K562 (cell line): ENCODE results near the gene FBXO4. TPM values are rescaled to one million over a fixed set of nuclear protein-coding genes. Genes with fewer than 3 reads are reported as not detected.
A peak's percentile ranks its signal among the peaks of the same experiment; 100 is the strongest.

Experiments used
- ARHGAP35 ChIP-seq: fragments of 450-650 bp; IDR thresholded peaks from 2 replicates; pipeline ENCODE4 v1.6.1; 2018; ENCODE audit not compliant: partially characterized antibody
- ATF1 ChIP-seq, 2 experiments: fragments of 450-650 bp in 1 of 2; IDR thresholded peaks; 2 replicates each; pipeline ENCODE4 v1.6.1; 2016; ENCODE audit warnings: missing compliant biosample characterization in 1 of 2, missing genetic modification characterization in 1 of 2
- BRF2 ChIP-seq: IDR thresholded peaks from 3 replicates; pipeline ENCODE4 v1.6.1; 2011; ENCODE audit warnings: borderline replicate concordance, mild to moderate bottlenecking; ENCODE audit not compliant: insufficient read length, insufficient read depth
- C11orf30 ChIP-seq: fragments of 450-650 bp; IDR thresholded peaks from 2 replicates; pipeline ENCODE4 v1.6.1; 2016; ENCODE audit warnings: low read depth, mild to moderate bottlenecking
- COPS2 ChIP-seq: fragments of 450-650 bp; conservative IDR thresholded peaks from 2 replicates; pipeline ENCODE4 v1.6.1; 2016; ENCODE audit warnings: mild to moderate bottlenecking, moderate library complexity
- E2F1 ChIP-seq: sonication (generic); formaldehyde crosslinking; IDR thresholded peaks from 2 replicates; pipeline ENCODE4 v1.8.1; 2023; ENCODE audit warnings: mild to moderate bottlenecking, missing genetic modification reagents, moderate library complexity
- ETV5 ChIP-seq: sonication (generic); formaldehyde crosslinking; IDR thresholded peaks from 2 replicates; pipeline ENCODE4 v1.4.0; 2020; ENCODE audit warnings: low read depth, mild to moderate bottlenecking, missing genetic modification reagents
- HOMEZ ChIP-seq: fragments of 250-450 bp; sonication (Bioruptor Pico); IDR thresholded peaks from 2 replicates; pipeline ENCODE4 v1.4.0; 2020; ENCODE audit warnings: mild to moderate bottlenecking, moderate library complexity
- KAT2B ChIP-seq: IDR thresholded peaks from one replicate; pipeline ENCODE4 v1.6.1; 2012; ENCODE audit warnings: low read depth, mild to moderate bottlenecking, control low read depth, inconsistent platforms, low read length, moderate library complexity
- MYBL2 ChIP-seq, 2 experiments: fragments of 450-650 bp in 1 of 2; sonication (generic) in 1 of 2; formaldehyde crosslinking in 1 of 2; IDR thresholded peaks; 2 replicates each; pipeline versions ENCODE4 v1.6.1 to v1.8.1; 2017 to 2022; ENCODE audit warnings: borderline replicate concordance in 1 of 2, inconsistent platforms in 1 of 2, low read depth in 1 of 2, mild to moderate bottlenecking in 1 of 2, missing genetic modification reagents in 1 of 2, moderate library complexity in 1 of 2
- MYNN ChIP-seq, 2 experiments: sonication (generic); formaldehyde crosslinking in 1 of 2; IDR thresholded peaks; 2 replicates each; pipeline versions ENCODE4 v1.5.0 to v1.6.1; 2016 to 2020; ENCODE audit warnings: antibody characterized with exemption in 1 of 2, missing genetic modification reagents in 1 of 2
- NFXL1 ChIP-seq: fragments of 450-650 bp; formaldehyde crosslinking; IDR thresholded peaks from 2 replicates; pipeline ENCODE4 v1.4.0; 2021; ENCODE audit warnings: mild to moderate bottlenecking
- RHOXF2B ChIP-seq: fragments of 250-450 bp; sonication (Bioruptor Pico); conservative IDR thresholded peaks from 2 replicates; pipeline ENCODE4 v1.5.1; 2021
- SMAD4 ChIP-seq: fragments of 250-450 bp; sonication (Bioruptor Pico); conservative IDR thresholded peaks from 2 replicates; pipeline ENCODE4 v1.8.0; 2021; ENCODE audit warnings: inconsistent platforms, mild to moderate bottlenecking, moderate library complexity
- SRSF9 ChIP-seq: fragments of 200-400 bp; formaldehyde crosslinking; IDR thresholded peaks from 2 replicates; pipeline ENCODE4 v1.6.1; 2017; ENCODE audit warnings: low read depth, low read length, borderline replicate concordance
- ZBED1 ChIP-seq: IDR thresholded peaks from 2 replicates; pipeline ENCODE4 v1.6.1; 2014
- ZBTB11 ChIP-seq, 3 experiments: fragments of 200-800 bp in 1 of 3; fragments of 250-450 bp in 1 of 3; fragments of 450-650 bp in 1 of 3; sonication (Bioruptor Pico) in 1 of 3; sonication (Bioruptor generic) in 1 of 3; formaldehyde crosslinking in 1 of 3; IDR thresholded peaks; 2 replicates each; pipeline versions ENCODE4 v1.6.1 to v1.8.0; 2016 to 2022; ENCODE audit warnings: mild to moderate bottlenecking in 2 of 3, missing genetic modification characterization in 2 of 3, missing compliant biosample characterization in 1 of 3, moderate library complexity in 1 of 3
- ZNF717 ChIP-seq: fragments of 250-450 bp; sonication (Bioruptor Pico); IDR thresholded peaks from 2 replicates; pipeline ENCODE4 v1.5.0; 2021
- ZNF830 ChIP-seq: fragments of 250-450 bp; sonication (Bioruptor Pico); IDR thresholded peaks from 2 replicates; pipeline ENCODE4 v1.5.0; 2021; ENCODE audit warnings: mild to moderate bottlenecking
- polyA plus RNA-seq, 8 experiments: library from polyadenylated mRNA; depleted of rRNA in 4 of 8; stranded (reverse) in 5 of 8; unstranded in 3 of 8; fragments of >200 nt; fragmentation: Nextera tagmentation in 2 of 8; fragmentation: Illumina TruSeq in 1 of 8; extraction: Ambion mirVana in 2 of 8; extraction: Trizol in 1 of 8; gene quantifications; 2 replicates each; pipeline versions ENCODE4 v1.2.1 to v1.2.3, GENCODE V29; 2011 to 2014; ENCODE audit warnings: inconsistent platforms in 1 of 8, missing spikeins in 1 of 8
- total RNA-seq, 7 experiments: library from RNA; depleted of rRNA in 6 of 7; stranded (reverse); fragments of >200 nt in 6 of 7; fragmentation: Illumina TruSeq in 2 of 7; extraction: Trizol in 2 of 7; gene quantifications; 2 replicates each; pipeline versions ENCODE4 v1.2.1 to v1.2.3, GENCODE V29; 2011 to 2021; ENCODE audit warnings: low replicate concordance in 1 of 7

FBXO4 gene
- total and polyA plus RNA-seq, 9 of the 15 experiments (the other 6 are each of a cell fraction or from before 2014, with no cell fraction given), result 5.9 to 33.4 (median 19.6) TPM

GRCh38 chr5:41883243-41883642 is 41.8 kb upstream of the FBXO4 start (continued):
- TF ChIP-seq NFXL1 (CRISPR knock-in tag) (no peak), MYBL2 (IDR thresholded peaks at IDR 0.05; ENCODE audit: low read depth) (peak; percentile 40; the same call in 1 of the 2 replicates), MYBL2 (CRISPR knock-in tag; IDR thresholded peaks at IDR 0.05; ENCODE audit: borderline replicate concordance) (no peak), C11orf30 (no peak), MYNN (IDR thresholded peaks at IDR 0.05) (no peak), MYNN (CRISPR knock-in tag; IDR thresholded peaks at IDR 0.05) (no peak), ARHGAP35 (no peak), COPS2 (no peak), KAT2B (no peak), E2F1 (CRISPR knock-in tag) (no peak), ATF1 (CRISPR knock-in tag; IDR thresholded peaks at IDR 0.05) (no peak), ATF1 (tag; IDR thresholded peaks at IDR 0.05) (peak; percentile 71), BRF2 (no peak), ETV5 (CRISPR knock-in tag) (no peak), RHOXF2B (CRISPR knock-in tag) (no peak), ZBED1 (no peak), HOMEZ (CRISPR knock-in tag) (no peak), SMAD4 (CRISPR knock-in tag) (peak; percentile 96), SRSF9 (no peak), ZNF717 (no peak), ZNF830 (0 out of 2 replicates have a peak, but pooled peaks have one; percentile 78), ZBTB11 (CRISPR knock-in tag; IDR thresholded peaks at IDR 0.05) (0 out of 6 replicates have a peak, but pooled peaks of 1 of the 3 experiments have one; percentile 34)
